Measurements from ENCODE around the gene P3R3URF. TPM values are rescaled to one million over a fixed set of nuclear protein-coding genes. Genes with fewer than 3 reads are reported as not detected.
A peak's percentile ranks its signal among the peaks of the same experiment; 100 is the strongest.

P3R3URF gene
- polyA plus RNA-seq, 3 donors from 2014 or later: not detected

GRCh38 chr1:46130606-46131005 lies 45.7 kb downstream of the P3R3URF start:
- peaks cover 7 to 16% (median 10%) of the 10 kb centered on the region in 3 donors for H3K27me3 Mint-ChIP-seq (ENCODE audit: low read depth in 3 of 3)
- peaks cover 0 to 2% (median 0%) of the 10 kb centered on the region in 6 donors for H3K9me3 Mint-ChIP-seq

GRCh38 chr1:46130121-46130520 lies 46.2 kb downstream of the P3R3URF start:
- Mint-ChIP-seq H3K27me3 (ENCODE audit: low read depth in 3 of 3) (peaks cover 7 to 16% (median 10%) of the 10 kb centered on the region in 3 donors), H3K36me3 (peaks cover 0 to 4% (median 0%) of the 10 kb centered on the region in 3 donors), H3K9me3 (peaks cover 0 to 2% (median 0%) of the 10 kb centered on the region in 6 donors), H3K4me1 (peaks cover 22 to 34% of the 10 kb centered on the region in 2 donors), H3K27ac (no peak overlapping the region), H3K4me3 (peak overlapping the region in 1 of 5 donors; percentile 11)
- no peak for DNase-seq

More at GRCh38 chr1:46130606-46131005, 45.7 kb downstream of the P3R3URF start:
- peaks cover 0 to 4% (median 0%) of the 10 kb centered on the region in 3 donors for H3K36me3 Mint-ChIP-seq
- H3K4me3 Mint-ChIP-seq: peak overlapping the region in 2 of 5 donors; percentile 100
- peaks cover 22 to 34% of the 10 kb centered on the region in 2 donors for H3K4me1 Mint-ChIP-seq
- H3K27ac Mint-ChIP-seq: peak overlapping the region in 1 of 6 donors; percentile 4
- DNase-seq: no peak

- Mint-ChIP-seq H3K27ac (no peak overlapping the region), H3K9me3 (peaks cover 0 to 2% (median 0%) of the 10 kb centered on the region in 6 donors), H3K27me3 (ENCODE audit: low read depth in 3 of 3) (peaks cover 7 to 16% (median 12%) of the 10 kb centered on the region in 3 donors), H3K4me1 (peaks cover 16 to 26% of the 10 kb centered on the region in 2 donors), H3K36me3 (peaks cover 0 to 4% (median 0%) of the 10 kb centered on the region in 3 donors), H3K4me3 (no peak overlapping the region)
- DNase-seq: no peak
Measured at GRCh38 chr1:46128344-46128743, 47.9 kb downstream of the P3R3URF start.

Other genes starting within 250 kb of the P3R3URF start
- 1 to 10 TPM; 1.6 to 7.7 (median 3.7) TPM for gene PIK3R3, start 43.9 kb downstream of the P3R3URF start, polyA plus RNA-seq
- gene TSPAN1, start 1.4 kb downstream of the P3R3URF start, polyA plus RNA-seq: not detected
- 10 to 100 TPM; 33.7 to 36.3 (median 35.7) TPM for gene POMGNT1, start 21.9 kb upstream of the P3R3URF start, polyA plus RNA-seq
- under 1 TPM in 1 of 3 donors, not detected in 2; 0.10 TPM for gene LURAP1, start 26.8 kb upstream of the P3R3URF start, polyA plus RNA-seq
- under 1 TPM in 2 of 3 donors, not detected in 1; 0.51 to 0.90 TPM for gene RAD54L, start 71.3 kb upstream of the P3R3URF start, polyA plus RNA-seq
- 10 to 100 TPM; 44.2 to 71.6 (median 65.4) TPM for gene LRRC41, start 127.1 kb upstream of the P3R3URF start, polyA plus RNA-seq
- gene UQCRH, start 127.2 kb upstream of the P3R3URF start, polyA plus RNA-seq: 100 to 1,000 TPM; 222 to 278 (median 252) TPM
- 10 to 100 TPM in 1 of 3 donors, 1 to 10 TPM in 2; 3.4 to 16.3 (median 7.4) TPM for gene NSUN4, start 164.3 kb upstream of the P3R3URF start, polyA plus RNA-seq
- gene FAAH, start 217.8 kb upstream of the P3R3URF start, polyA plus RNA-seq: 1 to 10 TPM; 1.8 to 2.8 (median 2.1) TPM